HG02763 (cell line): ENCODE measurements around the gene COX7A2.

Source experiments
- ATAC-seq: cut with Tn5 transposase; IDR thresholded peaks from one replicate; pipeline ENCODE4 v1.9.1; 2021; ENCODE audit warnings: mild to moderate bottlenecking, moderate library complexity; ENCODE audit not compliant: unreplicated experiment

Gene COX7A2

GRCh38 chr6:75222261-75222660, 21.3 kb downstream of the COX7A2 start:
- ATAC-seq, result no peak

- ATAC-seq, result no peak
These were observed 22.5 kb downstream of the COX7A2 start for GRCh38 chr6:75221116-75221515.

DNA sequence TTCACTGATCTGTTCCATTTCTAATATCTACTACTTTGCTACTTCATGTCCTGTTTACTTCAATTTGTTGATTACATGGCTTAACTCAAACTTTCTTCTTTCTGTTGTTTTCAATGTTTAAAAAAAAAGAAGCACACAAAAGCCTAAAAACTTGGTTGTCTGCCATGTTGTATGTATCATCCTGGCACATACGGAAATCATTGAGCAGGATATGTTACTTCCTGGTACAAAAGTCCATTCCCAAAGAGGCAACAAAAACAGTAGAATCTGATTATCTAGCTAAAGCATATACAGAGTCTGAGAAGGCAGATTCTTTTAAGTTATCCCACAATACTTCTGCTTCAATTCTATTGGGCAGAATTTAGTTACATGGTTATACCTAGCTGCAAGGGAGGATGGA, 23.2 kb downstream of the COX7A2 start:
- no peak for ATAC-seq

GRCh38 chr6:75219263-75219662, 24.3 kb downstream of the COX7A2 start:
- no peak for ATAC-seq

DNA sequence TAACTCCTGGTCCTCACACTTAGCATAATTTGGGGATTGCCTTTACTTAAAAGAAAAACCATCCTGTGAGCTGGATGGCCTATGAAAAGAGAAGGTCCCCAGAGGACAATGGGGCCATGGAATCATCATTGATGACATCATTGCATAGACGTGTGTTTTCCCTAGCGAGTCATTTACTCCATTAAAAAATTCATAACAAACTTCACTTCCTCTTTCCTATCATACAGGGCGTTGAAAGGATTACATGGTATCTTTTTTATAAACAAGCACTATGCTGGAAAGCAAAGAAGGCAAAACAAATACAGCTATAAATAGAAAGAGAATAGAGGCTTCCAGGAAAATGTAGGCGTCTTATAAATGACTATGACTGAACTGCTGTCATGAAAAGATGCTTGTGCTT, 26.4 kb downstream of the COX7A2 start:
- no peak for ATAC-seq

DNA sequence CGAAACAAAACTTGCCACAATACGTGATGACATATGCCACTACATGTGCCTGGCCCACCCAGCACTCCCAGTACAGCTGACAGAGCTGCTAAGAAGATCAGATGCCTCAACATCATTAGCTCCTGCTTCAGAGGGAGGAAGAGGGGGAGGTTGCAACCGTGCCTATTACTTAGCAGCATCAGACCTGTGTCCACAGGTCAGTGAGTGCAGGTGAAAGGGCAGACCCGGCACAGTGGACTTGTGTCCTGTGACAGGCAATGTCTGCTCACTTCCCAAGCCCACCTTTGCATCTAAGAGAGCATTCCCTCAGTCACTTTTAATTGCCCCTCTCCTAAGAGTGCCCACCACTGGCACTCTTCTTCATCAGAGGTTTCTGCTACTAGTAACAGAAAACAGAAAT, 28.3 kb downstream of the COX7A2 start:
- ATAC-seq, result no peak

DNA sequence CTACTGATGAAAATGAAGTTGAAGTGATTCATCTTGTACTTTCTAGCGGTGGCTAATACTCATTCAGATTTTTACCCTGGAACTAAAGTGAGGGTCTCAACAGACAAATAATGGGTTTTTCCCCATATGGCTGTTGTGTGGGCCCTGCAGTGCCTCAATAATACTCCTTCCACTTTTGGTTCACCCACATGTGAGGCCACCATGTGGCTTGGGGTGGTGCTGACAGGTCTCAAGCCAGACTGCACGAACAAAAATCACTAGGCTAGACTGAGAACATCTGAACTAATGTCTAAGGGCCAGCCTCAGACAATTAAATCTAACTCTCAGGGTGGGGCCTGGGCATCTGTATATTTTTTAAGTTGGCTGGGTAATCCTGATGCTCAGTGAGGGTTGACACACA, 29.9 kb downstream of the COX7A2 start:
- ATAC-seq, result no peak

DNA sequence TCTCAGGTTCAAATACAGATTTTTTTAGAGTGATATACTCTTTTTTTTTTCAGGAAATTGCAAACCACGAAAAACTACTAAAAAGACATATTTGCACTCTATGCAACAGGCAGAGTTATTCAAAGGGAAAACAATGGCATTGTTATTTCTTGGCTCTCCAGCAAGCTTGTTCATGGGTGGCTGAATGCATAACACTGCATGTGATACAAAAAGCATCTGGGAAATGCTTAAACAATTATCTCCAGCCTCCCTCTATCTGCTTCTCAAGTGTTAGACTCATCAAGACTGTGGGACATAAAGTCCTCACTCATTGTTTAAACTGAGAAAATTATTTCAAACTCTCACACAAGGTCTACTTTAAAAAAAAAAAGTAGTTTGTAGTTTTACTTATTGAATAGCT, 30.5 kb downstream of the COX7A2 start:
- no peak for ATAC-seq

- ATAC-seq, result no peak
These were observed 31.5 kb downstream of the COX7A2 start for GRCh38 chr6:75211920-75212590.

GRCh38 chr6:75210885-75211739, 32.5 kb downstream of the COX7A2 start:
- no peak for ATAC-seq

DNA sequence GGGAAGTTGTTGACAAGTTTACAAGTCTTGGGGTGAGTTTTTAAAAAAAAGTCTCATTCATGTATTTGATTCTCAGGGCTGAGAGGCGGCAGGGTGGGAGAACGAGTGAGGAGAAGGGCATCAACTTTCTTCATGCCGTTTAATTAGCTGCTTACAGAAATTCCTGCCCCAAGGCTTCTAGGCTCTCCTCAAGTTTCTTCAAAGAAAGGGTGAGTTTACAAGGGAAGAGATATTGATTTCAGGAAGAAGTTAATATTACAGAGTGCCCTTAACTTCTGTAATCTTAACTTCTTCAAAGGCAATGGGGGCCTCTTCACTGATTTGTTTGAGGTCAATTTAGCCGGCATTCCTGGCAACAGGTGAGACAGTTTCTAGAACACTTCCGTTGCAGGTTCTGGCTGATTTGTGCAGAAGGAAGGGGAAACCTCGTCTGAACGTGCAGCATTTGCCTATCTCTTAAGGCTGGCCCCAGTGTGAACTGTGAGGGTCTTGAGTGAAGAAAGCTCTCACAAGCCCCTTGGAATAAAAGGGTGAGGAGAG, 34.3 kb downstream of the COX7A2 start:
- ATAC-seq, result no peak

DNA sequence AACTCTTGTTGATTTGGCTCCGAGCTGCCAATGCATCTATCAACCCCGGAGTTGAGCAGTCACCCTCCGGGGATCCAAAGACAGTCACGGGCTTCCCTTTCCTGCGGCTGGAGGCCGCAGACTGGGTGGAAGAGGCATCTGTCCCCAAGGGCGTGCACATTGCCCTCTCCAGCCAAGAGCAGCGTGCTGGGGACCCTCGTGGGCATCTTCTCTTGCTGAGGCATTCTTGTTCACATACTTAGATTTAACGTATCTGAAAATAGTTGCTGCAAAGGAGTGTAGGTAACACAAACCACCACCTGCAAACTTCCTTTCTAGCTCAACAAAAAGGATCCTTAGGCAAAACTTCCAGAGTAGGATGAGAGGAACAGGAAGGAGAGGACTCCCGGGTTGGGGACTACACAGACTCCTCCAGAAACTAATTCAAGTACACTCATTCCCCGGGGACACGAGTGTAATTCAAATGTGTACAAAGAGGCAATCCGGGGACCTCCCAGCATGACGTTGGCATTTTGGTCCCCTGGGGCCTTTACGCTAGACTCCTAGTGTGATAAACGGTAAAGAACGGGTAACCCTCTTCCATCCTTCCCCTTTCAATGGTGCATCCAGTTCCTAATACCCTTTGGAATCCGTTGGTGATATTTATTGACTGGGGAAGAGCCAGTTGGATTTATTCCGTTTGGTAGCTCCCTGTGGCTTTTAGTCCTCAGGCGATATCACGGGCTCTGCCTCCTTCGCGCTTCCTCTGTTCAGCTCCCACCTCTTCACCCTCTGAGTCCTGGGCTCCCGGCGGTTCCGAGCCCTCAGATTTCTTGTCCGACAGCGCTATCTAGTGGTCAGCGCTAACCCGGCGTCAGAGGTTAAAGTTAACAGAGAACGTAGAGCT, 35.1 kb downstream of the COX7A2 start:
- ATAC-seq, result peak; percentile 81

GRCh38 chr6:75206576-75207342, 36.8 kb downstream of the COX7A2 start:
- ATAC-seq, result no peak

GRCh38 chr6:75205776-75206575, 37.6 kb downstream of the COX7A2 start, which contains the start of gene COL12A1:
COL12A1 (minus strand) TSS chr6:75206053; CDS start chr6:75202792, 3,261 bp downstream.
- no peak for ATAC-seq

DNA sequence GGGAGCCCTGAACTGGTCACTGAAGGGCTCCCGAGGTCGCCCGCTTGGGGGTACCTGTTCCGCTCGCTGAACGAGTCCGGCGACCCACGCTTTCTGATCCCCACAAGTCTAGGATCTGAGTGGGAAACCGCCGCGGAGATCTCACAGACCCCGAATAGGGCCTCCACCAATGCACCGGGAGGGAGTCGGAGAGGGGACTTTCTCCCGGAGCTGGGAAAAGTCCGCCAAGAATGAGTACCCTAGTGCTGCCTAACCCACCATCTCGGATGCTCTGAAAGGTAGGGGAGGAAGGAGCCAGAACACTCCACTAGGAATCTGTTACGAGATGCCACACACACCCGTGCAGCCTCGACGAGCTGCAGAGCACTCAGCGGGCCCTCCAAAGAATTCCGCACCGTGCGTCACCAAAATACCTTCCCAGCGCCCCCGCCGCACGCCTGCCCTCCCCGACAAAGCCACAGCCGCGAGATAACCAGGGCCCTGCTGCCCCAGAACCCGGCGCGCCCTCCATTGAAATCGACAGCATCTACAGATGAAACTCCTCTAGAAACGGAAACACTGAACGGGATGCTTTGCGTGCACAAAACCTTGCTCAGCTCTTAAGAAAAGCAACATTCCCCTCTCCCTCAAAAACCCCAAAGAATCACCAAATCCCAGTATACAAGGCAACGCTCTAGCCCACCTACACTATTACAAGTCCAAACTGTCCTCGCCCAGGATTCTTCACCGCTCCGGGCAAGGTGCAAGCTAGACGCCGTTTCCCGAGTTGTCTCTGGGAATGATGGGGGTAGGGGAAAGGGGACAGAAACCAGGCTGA, 38.4 kb downstream of the COX7A2 start:
- no peak for ATAC-seq

GRCh38 chr6:75204217-75204958, 39.2 kb downstream of the COX7A2 start:
- ATAC-seq, result no peak

DNA sequence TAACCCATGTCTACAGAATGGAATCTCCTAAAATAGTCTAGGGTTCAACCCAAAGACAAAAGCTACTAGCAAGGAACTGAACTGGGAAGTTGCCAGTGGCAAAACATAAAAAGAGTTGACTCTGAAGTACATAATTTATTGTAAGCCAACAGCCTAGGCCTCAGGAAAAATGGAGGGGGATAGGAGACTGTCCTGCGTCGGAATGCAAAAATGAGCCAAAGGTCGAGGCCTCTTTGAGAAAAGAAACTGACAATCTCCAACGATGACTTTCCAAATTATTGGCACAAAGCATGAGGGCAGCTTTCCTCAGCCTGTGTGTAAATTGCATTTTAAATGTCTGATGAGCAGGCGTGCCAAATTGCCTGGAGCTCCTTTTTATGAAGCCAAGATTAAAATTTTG, 39.9 kb downstream of the COX7A2 start:
- no peak for ATAC-seq

GRCh38 chr6:75202676-75203131, 40.9 kb downstream of the COX7A2 start:
- no peak for ATAC-seq
